WTC11 (cell line): ENCODE data around the gene SPAG4.

Source experiments
- CREB1 ChIP-seq: sonication (generic); formaldehyde crosslinking; IDR thresholded peaks from 2 replicates; pipeline ENCODE4 v1.8.0; 2023; ENCODE audit warnings: mild to moderate bottlenecking, missing genetic modification reagents
- CTCF ChIP-seq: fragments of 200-600 bp; IDR thresholded peaks from 2 replicates; pipeline ENCODE4 v1.8.0; 2022; ENCODE audit warnings: antibody characterized with exemption
- TCF7 ChIP-seq: sonication (generic); formaldehyde crosslinking; IDR thresholded peaks from 2 replicates; pipeline ENCODE4 v1.8.0; 2022; ENCODE audit warnings: mild to moderate bottlenecking, low read depth, missing genetic modification reagents, moderate library complexity
- TEAD1 ChIP-seq: sonication (generic); formaldehyde crosslinking; IDR thresholded peaks from 2 replicates; pipeline ENCODE4 v1.8.0; 2022; ENCODE audit warnings: mild to moderate bottlenecking, missing genetic modification reagents
- ZNF396 ChIP-seq: fragments of 250-450 bp; sonication (Bioruptor Pico); IDR thresholded peaks from 2 replicates; pipeline ENCODE4 v1.8.0; 2021; ENCODE audit warnings: mild to moderate bottlenecking, moderate library complexity, borderline replicate concordance
- TF ChIP-seq, protein P1 (sequence below): sonication (generic); formaldehyde crosslinking; conservative IDR thresholded peaks from 2 replicates; pipeline ENCODE4 v1.8.1; 2022; ENCODE audit warnings: mild to moderate bottlenecking, missing genetic modification reagents

GRCh38 chr20:35617397-35618262, 2.0 kb downstream of the SPAG4 start:
- TF ChIP-seq CTCF (no peak), TEAD1 (CRISPR knock-in tag) (no peak), ZNF396 (CRISPR knock-in tag) (no peak), TCF7 (no peak), CREB1 (CRISPR knock-in tag) (no peak)
- TF ChIP-seq, protein P1, sequence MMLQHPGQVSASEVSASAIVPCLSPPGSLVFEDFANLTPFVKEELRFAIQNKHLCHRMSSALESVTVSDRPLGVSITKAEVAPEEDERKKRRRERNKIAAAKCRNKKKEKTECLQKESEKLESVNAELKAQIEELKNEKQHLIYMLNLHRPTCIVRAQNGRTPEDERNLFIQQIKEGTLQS (CRISPR knock-in tag): no peak
